Transverse colon (tissue), 4 donors: Measurements from ENCODE around the gene ACTN3. TPM values are rescaled to one million over a fixed set of nuclear protein-coding genes. Genes with fewer than 3 reads are reported as not detected.

Experiments used
- DNase-seq: peaks from one replicate; pipeline ENCODE4 v3.0.0-alpha.2; 2019
- H3K27ac ChIP-seq, 4 donors: fragments of 200-600 bp; sonication (generic); 2 replicates each; pipeline ENCODE4 v1.5.1; 2016 to 2018; ENCODE audit warnings: inconsistent platforms in 4 of 4
- H3K27me3 ChIP-seq: fragments of 200-600 bp; sonication (generic); 2 replicates; pipeline ENCODE4 v1.5.1; 2017; ENCODE audit warnings: inconsistent platforms
- H3K36me3 ChIP-seq, 4 donors: fragments of 200-600 bp; sonication (generic); 2 replicates each; pipeline ENCODE4 v1.5.1; 2017 to 2019; ENCODE audit warnings: inconsistent platforms in 4 of 4
- H3K4me1 ChIP-seq, 4 donors: fragments of 200-600 bp; sonication (generic); 2 replicates each; pipeline ENCODE4 v1.5.1; 2017 to 2020; ENCODE audit warnings: inconsistent platforms in 4 of 4
- H3K4me3 ChIP-seq, 4 donors: fragments of 200-600 bp; sonication (generic); 1 replicate in 1 of 4; 2 replicates in 3 of 4; pipeline versions ENCODE4 v1.5.1 to v1.6.1; 2017 to 2019; ENCODE audit warnings: inconsistent platforms in 4 of 4
- H3K9me3 ChIP-seq, 2 donors: fragments of 200-600 bp; sonication (generic); 2 replicates each; pipeline ENCODE4 v1.5.1; 2017 to 2019; ENCODE audit warnings: inconsistent platforms in 2 of 2
- CTCF ChIP-seq, 5 experiments: fragments of 200-600 bp in 3 of 5; fragments of 450-650 bp in 2 of 5; sonication (generic) in 3 of 5; IDR thresholded peaks; 1 replicate in 2 of 5; 2 replicates in 3 of 5; pipeline ENCODE4 v1.5.1; 2016 to 2017; ENCODE audit warnings: antibody characterized with exemption in 5 of 5, inconsistent platforms in 3 of 5, mild to moderate bottlenecking in 2 of 5, moderate library complexity in 1 of 5
- EP300 ChIP-seq: sonication (generic); formaldehyde crosslinking; IDR thresholded peaks from one replicate; pipeline ENCODE4 v1.6.1; 2017; ENCODE audit warnings: antibody characterized with exemption, low read depth
- POLR2A ChIP-seq: fragments of 450-650 bp; IDR thresholded peaks from one replicate; pipeline ENCODE4 v1.6.1; 2016; ENCODE audit warnings: antibody characterized with exemption, mild to moderate bottlenecking, moderate library complexity
- POLR2AphosphoS5 ChIP-seq, 3 donors: sonication (generic); formaldehyde crosslinking; IDR thresholded peaks; one replicate each; pipeline ENCODE4 v1.6.1; 2016; ENCODE audit warnings: antibody characterized with exemption in 3 of 3
- WGBS, 2 donors: methylation state at CpG; one replicate each; pipeline ENCODE4 v1.1.5; 2018; ENCODE audit warnings: low coverage in 1 of 2; 5-methylcytosine and 5-hydroxymethylcytosine counted together
- in situ Hi-C, 4 donors: fragments of 200-750 bp; cut with MboI; loops; one replicate each; pipeline versions ENCODE4 v1.15.0 to v1.15.1; 2017; ENCODE audit warnings: low sequenced_read_pairs in 3 of 4, low pct_ligation_motif_present in 1 of 4, low pct_unique_long_range_greater_than_20kb in 1 of 4
- intact Hi-C: fragments of 100-400 bp; cut with DNase I; formaldehyde crosslinking; loops from one replicate; pipeline ENCODE4 v1.15.1; 2023; ENCODE audit warnings: low total_unique reads
- total RNA-seq, 4 donors: library from RNA; depleted of rRNA; stranded (reverse); fragments of >200 nt; gene quantifications; one replicate each; pipeline ENCODE4 v1.1.0, GENCODE V29; 2016

The ACTN3 gene
- total RNA-seq, 4 donors from 2014 or later, result not detected

GRCh38 chr11:66555416-66555815, 8.7 kb downstream of the ACTN3 start:
- intact Hi-C loops, result loop anchor here (10.0 kb wide), 1 partner anchor 279 kb away; no protein-coding TSS in a partner anchor
- TF ChIP-seq EP300, result no peak
- TF ChIP-seq POLR2A, result no peak
- no peak for TF ChIP-seq POLR2AphosphoS5 (IDR thresholded peaks at IDR 0.05)
- TF ChIP-seq CTCF (IDR thresholded peaks at IDR 0.05), result no peak
- in situ Hi-C loops, result loop anchor here in 1 of 4 donors (25.0 kb wide), 1 partner anchor 282 kb away; the partner anchor contains the start of gene RCE1
- Histone ChIP-seq H3K27ac (no peak overlapping the region), H3K4me1 (peaks cover 6 to 9% (median 8%) of the 10 kb centered on the region in 4 donors), H3K9me3 (no peaks in the 10 kb centered on the region), H3K27me3 (peaks cover 25% of the 10 kb centered on the region), H3K4me3 (no peak overlapping the region), H3K36me3 (no peaks in the 10 kb centered on the region)
- DNase-seq, result no peak
- 46 to 71% methylated on average over 2 to 3 of the region's 3 CpGs for WGBS, 2 donors

GRCh38 chr11:66556086-66556485, 9.4 kb downstream of the ACTN3 start:
- in situ Hi-C loops (loop anchor here in 1 of 4 donors (25.0 kb wide), 1 partner anchor 281 kb away; the partner anchor contains the start of gene RCE1), intact Hi-C loops (loop anchor here (10.0 kb wide), 1 partner anchor 279 kb away; no protein-coding TSS in a partner anchor)
- Histone ChIP-seq H3K4me1 (peaks cover 6 to 9% (median 8%) of the 10 kb centered on the region in 4 donors), H3K27ac (no peak overlapping the region), H3K4me3 (no peak overlapping the region), H3K36me3 (no peaks in the 10 kb centered on the region), H3K9me3 (no peaks in the 10 kb centered on the region), H3K27me3 (peaks cover 25% of the 10 kb centered on the region)
- no peak for DNase-seq
- TF ChIP-seq POLR2A, result no peak
- no peak for TF ChIP-seq POLR2AphosphoS5 (IDR thresholded peaks at IDR 0.05)
- no peak for TF ChIP-seq CTCF (IDR thresholded peaks at IDR 0.05)
- no peak for TF ChIP-seq EP300
- WGBS, 2 donors, result 73% methylated on average over 7 of the region's 7 CpGs; no CpG with 5 or more reads in 1 of the 2 donors

- 93% methylated on average over 24 of the region's 24 CpGs; no CpG with 5 or more reads in 1 of the 2 donors for WGBS, 2 donors
- TF ChIP-seq POLR2AphosphoS5 (IDR thresholded peaks at IDR 0.05), result no peak
- TF ChIP-seq EP300, result no peak
- no peak for TF ChIP-seq POLR2A
- no peak for TF ChIP-seq CTCF (IDR thresholded peaks at IDR 0.05)
- H3K9me3 ChIP-seq, result no peaks in the 10 kb centered on the region
- intact Hi-C loops, result loop anchor here (10.0 kb wide), 1 partner anchor 277 kb away; no protein-coding TSS in a partner anchor
- no peaks in the 10 kb centered on the region for H3K36me3 ChIP-seq
- H3K4me3 ChIP-seq, result no peak overlapping the region
- H3K4me1 ChIP-seq, result peaks cover 6 to 9% (median 8%) of the 10 kb centered on the region in 4 donors
- H3K27me3 ChIP-seq, result peaks cover 25% of the 10 kb centered on the region
- no peak for DNase-seq
- no peak overlapping the region for H3K27ac ChIP-seq
- in situ Hi-C loops, result loop anchor here in 1 of 4 donors (25.0 kb wide), 1 partner anchor 279 kb away; the partner anchor contains the start of gene RCE1
These were observed 11.1 kb downstream of the ACTN3 start for GRCh38 chr11:66557733-66558326.

- Histone ChIP-seq H3K27me3 (peaks cover 25% of the 10 kb centered on the region), H3K4me1 (peaks cover 6 to 9% (median 8%) of the 10 kb centered on the region in 4 donors)
These were observed 12.6 kb downstream of the ACTN3 start for GRCh38 chr11:66559142-66559865.

More at GRCh38 chr11:66559142-66559865, 12.6 kb downstream of the ACTN3 start:
- peak; percentile 20 for DNase-seq
- Histone ChIP-seq H3K27ac (no peak overlapping the region), H3K36me3 (no peaks in the 10 kb centered on the region), H3K9me3 (no peaks in the 10 kb centered on the region), H3K4me3 (peak overlapping the region in 1 of 4 donors; percentile 1)
- in situ Hi-C loops (loop anchor here in 1 of 4 donors (25.0 kb wide), 1 partner anchor 278 kb away; the partner anchor contains the start of gene RCE1), intact Hi-C loops (loop anchor here (10.0 kb wide), 1 partner anchor 275 kb away; no protein-coding TSS in a partner anchor)
- TF ChIP-seq EP300 (no peak), POLR2A (no peak), CTCF (IDR thresholded peaks at IDR 0.05) (no peak), POLR2AphosphoS5 (IDR thresholded peaks at IDR 0.05) (no peak)
- WGBS, 2 donors, result 27% methylated on average over 45 of the region's 50 CpGs; no CpG with 5 or more reads in 1 of the 2 donors
